SHP77 (cell line): ENCODE data around the gene CC2D2A.
"Not testable (repeated sequence)": the region's sequence is repeated elsewhere in the genome, so short reads cannot be mapped to it uniquely, and the experiment has no call there.

Experiments
- DNase-seq, 2 experiments: peaks; one replicate each; lab custom pipeline; 2025; lab: John Stamatoyannopoulos, UW

The CC2D2A gene

GRCh38 chr4:15558561-15558960, 88.9 kb downstream of the CC2D2A start:
- DNase-seq, result no peak

- DNase-seq, result no peak
Measured at GRCh38 chr4:15562114-15562513, 92.4 kb downstream of the CC2D2A start.

GRCh38 chr4:15562623-15563022, 92.9 kb downstream of the CC2D2A start:
- DNase-seq, result no peak

- DNase-seq, result no peak
Measured at GRCh38 chr4:15563871-15564270, 94.2 kb downstream of the CC2D2A start.

- no peak for DNase-seq
Measured at GRCh38 chr4:15568821-15569220, 99.1 kb downstream of the CC2D2A start.

GRCh38 chr4:15569746-15570145, 100.1 kb downstream of the CC2D2A start:
- no peak for DNase-seq

GRCh38 chr4:15575966-15576365, 106.3 kb downstream of the CC2D2A start:
- no peak for DNase-seq

DNA sequence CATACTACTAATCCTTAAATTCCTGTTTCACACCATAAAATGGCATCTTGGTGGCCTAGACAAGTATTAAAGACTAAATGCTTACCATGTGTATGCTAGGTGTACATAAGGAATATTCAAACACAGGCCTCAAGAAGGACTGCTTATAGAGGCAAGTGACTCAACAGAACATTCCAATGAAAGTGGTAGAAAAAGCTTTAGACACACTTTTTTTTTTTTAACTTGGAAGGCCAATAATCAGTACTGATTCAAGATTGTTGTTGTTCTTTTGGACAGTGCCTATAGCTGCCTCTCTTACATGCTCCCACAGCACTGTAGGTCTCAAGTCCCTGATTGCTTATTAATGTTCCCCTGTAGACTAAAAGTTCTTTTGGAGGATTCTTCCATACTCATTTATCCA, 107.8 kb downstream of the CC2D2A start:
- no peak for DNase-seq

- no peak for DNase-seq
Measured at GRCh38 chr4:15584785-15585184, 115.1 kb downstream of the CC2D2A start.

DNA sequence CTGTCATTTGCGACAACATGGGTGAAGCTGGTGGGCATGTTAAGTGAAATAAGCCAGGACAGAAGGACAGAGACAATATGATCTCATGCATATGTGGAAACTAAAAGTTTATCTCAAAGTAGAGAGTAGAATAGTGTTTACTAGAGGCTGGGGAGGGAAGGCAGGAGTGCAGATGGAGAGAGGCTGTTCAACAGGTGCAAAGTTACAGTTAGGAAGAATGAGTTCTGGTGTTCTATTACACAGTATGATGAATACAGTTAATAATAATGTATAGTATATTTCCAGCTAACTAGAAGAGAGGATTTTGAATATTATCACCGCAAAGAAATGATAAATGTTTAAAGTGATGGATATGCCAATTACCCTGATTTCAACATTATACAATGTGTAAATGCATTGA, 115.6 kb downstream of the CC2D2A start:
- DNase-seq, result no peak

GRCh38 chr4:15586066-15586465, 116.4 kb downstream of the CC2D2A start:
- no peak for DNase-seq

GRCh38 chr4:15587649-15588048, 118.0 kb downstream of the CC2D2A start:
- no peak for DNase-seq

GRCh38 chr4:15592799-15593198, 123.1 kb downstream of the CC2D2A start:
- DNase-seq, result no peak

DNA sequence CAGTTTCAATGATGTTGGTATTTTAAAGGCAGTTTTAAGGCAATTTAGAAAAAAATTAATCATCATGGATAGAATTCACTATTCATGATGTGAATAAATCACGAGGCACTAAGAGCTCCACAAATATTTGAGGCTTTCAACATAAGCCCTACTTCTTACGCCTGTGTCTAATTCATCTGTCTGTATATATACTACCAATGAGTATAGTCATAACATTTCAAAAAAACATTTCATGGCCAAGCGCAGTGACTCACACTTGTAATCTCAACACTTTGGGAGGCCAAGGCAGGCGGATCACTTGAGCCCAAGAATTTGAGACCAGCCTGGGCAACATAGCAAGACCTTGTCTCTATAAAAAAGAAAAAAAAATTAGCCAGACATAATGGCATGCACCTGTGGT, 129.0 kb downstream of the CC2D2A start:
- DNase-seq, result no peak

DNA sequence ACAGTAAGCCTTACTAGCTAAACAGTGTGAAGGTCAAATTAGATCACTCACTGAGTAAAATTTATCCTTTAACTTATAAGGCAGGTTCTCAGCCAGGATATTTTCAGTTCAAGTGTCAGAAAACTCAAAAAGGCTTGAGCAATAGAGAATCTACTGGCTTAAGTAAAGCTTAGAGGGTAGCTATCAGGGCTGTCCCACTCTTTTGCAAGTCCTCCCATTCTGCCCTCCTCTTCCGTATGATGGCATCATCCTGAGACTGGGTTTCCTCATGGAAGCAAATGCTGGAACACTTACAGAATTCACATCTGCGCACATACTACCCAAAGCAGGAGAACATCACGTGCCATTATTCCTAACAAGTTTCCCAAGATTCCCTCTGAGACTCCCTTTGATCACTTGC, 130.5 kb downstream of the CC2D2A start:
- DNase-seq, result no peak

DNA sequence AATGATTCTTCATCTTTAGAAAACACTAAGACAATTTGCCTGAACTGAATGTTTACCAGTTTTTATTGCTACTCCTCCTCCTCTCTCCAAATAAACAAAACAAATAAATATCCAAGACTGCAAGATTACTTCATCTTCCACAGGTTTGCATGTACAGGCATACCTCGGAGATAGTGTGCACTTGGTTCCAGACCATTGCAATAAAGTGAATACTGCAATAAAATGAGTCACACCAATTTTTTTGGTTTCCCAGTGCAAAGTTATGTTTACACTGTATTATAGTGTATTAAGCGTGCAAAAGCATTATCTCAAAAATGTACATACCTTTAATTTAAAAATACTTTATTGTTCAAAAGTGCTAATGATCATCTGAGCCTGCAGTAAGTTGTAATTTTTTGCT, 132.2 kb downstream of the CC2D2A start:
- no peak for DNase-seq

GRCh38 chr4:15605537-15605936, 135.9 kb downstream of the CC2D2A start:
- DNase-seq, result no peak

DNA sequence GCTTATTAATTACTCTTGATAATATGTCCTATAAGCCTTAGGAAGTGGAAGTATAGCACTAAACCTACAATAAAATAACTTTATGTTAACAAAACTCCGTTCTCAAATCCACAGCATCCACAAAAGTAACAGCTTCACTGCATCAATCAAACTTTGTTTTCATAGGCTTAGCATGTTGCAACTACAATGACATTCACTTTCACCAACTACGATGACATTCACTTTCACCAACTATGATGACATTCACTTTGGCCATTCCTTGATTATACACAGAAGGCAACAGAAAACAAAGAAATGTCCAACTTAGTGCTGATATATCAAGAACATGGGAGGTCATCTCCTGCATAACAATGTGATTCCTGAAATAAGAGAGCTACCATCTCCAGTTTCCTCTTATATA, 141.2 kb downstream of the CC2D2A start:
- no peak for DNase-seq

DNA sequence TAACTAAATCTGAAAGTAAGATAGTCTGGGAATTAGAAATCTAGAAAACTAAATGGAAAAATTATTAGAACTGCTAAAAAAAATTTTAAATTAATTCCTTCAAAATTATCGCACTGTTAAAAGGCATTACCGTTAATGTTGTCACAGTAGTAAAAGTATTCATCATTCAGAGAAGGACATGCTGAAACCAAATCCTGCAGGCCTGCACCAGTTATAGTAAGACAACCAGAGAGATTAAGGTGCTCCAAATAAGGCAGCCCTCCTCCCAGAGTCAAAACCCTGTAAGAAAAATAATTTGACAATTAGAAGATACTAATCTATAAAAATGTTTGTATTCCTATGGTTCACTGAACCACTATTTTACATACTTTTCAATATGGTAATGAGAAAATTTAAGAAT, 142.5 kb downstream of the CC2D2A start:
- DNase-seq, result no peak

- DNase-seq, result not testable (repeated sequence)
Measured at GRCh38 chr4:15614891-15615290, 145.2 kb downstream of the CC2D2A start.

- DNase-seq, result not testable (repeated sequence)
Measured at GRCh38 chr4:15617407-15617806, 147.7 kb downstream of the CC2D2A start.

DNA sequence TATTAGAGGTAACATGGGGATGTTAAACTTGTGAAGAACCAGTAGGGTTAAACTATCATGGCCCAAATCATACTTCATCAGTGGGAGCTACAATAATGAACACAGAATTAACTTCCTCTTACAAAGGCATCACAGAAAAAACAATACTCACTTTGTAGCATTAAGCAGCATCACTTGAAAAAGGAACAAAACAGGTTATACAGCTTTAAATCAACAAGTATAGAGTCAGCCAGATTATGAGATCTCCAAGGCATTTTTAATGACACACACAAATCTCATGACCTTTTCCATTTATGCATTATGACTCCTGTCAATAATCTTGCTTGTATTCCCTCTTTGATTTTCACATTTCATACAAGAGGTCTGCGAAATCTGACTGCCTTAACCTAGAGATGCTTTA, 167.1 kb downstream of the CC2D2A start:
- no peak for DNase-seq

DNA sequence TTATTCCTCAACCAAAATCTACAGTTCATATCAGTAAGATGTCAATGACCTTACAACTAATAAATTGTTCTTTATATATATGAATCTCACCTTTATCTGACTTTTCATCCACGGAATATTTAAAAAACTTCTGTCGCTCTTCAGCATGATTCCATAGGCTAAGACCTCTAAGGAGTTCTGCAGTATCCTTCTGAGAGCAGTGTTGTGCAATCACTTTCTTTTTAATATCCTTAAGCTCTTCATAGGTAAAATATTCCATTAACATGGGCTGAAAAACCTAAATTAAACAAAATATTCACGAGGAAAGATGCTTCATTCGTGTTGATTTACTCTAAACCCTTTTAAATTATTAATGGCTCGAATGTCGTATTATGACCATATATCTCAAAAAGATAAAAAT, 168.7 kb downstream of the CC2D2A start:
- DNase-seq, result no peak

- no peak for DNase-seq
Measured at GRCh38 chr4:15648600-15648999, 178.9 kb downstream of the CC2D2A start.

GRCh38 chr4:15649914-15650545, 180.3 kb downstream of the CC2D2A start:
- peak; percentile 40 for DNase-seq
